Mesenchymal stem cell (in vitro differentiated cells and primary cell): ENCODE measurements around the gene FLYWCH1.

Experiments used
- DNase-seq: peaks from one replicate; pipeline ENCODE4 v3.0.0-alpha.2; 2013
- H2AFZ ChIP-seq: one replicate; pipeline ENCODE4 v1.6.1; 2013; ENCODE audit warnings: low read depth, mild to moderate bottlenecking, control low read depth, inconsistent platforms, low read length, moderate library complexity
- H2AK5ac ChIP-seq: 2 replicates; pipeline ENCODE4 v1.6.1; 2013; ENCODE audit warnings: low read length, moderate library complexity, mild to moderate bottlenecking, inconsistent platforms; ENCODE audit not compliant: severe bottlenecking
- H2BK120ac ChIP-seq: one replicate; pipeline ENCODE4 v1.6.1; 2013; ENCODE audit warnings: low read depth, mild to moderate bottlenecking, inconsistent platforms, low read length, moderate library complexity
- H2BK12ac ChIP-seq, 2 experiments: one replicate each; pipeline ENCODE4 v1.6.1; 2013; ENCODE audit warnings: inconsistent platforms in 2 of 2, low read length in 2 of 2, mild to moderate bottlenecking in 2 of 2, moderate library complexity in 2 of 2, control low read depth in 1 of 2
- H2BK15ac ChIP-seq: one replicate; pipeline ENCODE4 v1.6.1; 2013; ENCODE audit warnings: mild to moderate bottlenecking, low read depth, inconsistent platforms; ENCODE audit not compliant: poor library complexity, severe bottlenecking
- H2BK5ac ChIP-seq: 2 replicates; pipeline ENCODE4 v1.6.1; 2013; ENCODE audit warnings: low read depth, mild to moderate bottlenecking, low read length, control low read depth, inconsistent platforms; ENCODE audit not compliant: poor library complexity, severe bottlenecking
- H3K14ac ChIP-seq, 2 experiments: one replicate each; pipeline ENCODE4 v1.6.1; 2013; ENCODE audit warnings: inconsistent platforms in 2 of 2, low read length in 2 of 2, control low read depth in 1 of 2, mild to moderate bottlenecking in 1 of 2, moderate library complexity in 1 of 2
- H3K18ac ChIP-seq, 2 experiments: one replicate each; pipeline ENCODE4 v1.6.1; 2013; ENCODE audit warnings: inconsistent platforms in 2 of 2, low read length in 2 of 2, control low read depth in 1 of 2, low read depth in 1 of 2, mild to moderate bottlenecking in 1 of 2
- H3K23ac ChIP-seq, 2 experiments: one replicate each; pipeline ENCODE4 v1.6.1; 2013; ENCODE audit warnings: inconsistent platforms in 2 of 2, low read length in 2 of 2, mild to moderate bottlenecking in 2 of 2, moderate library complexity in 2 of 2, control low read depth in 1 of 2
- H3K27ac ChIP-seq: 2 replicates; pipeline ENCODE4 v1.5.1; 2013; ENCODE audit warnings: mild to moderate bottlenecking, moderate library complexity, low read length, control low read depth, inconsistent platforms; ENCODE audit not compliant: poor library complexity, severe bottlenecking
- H3K27me3 ChIP-seq, 2 experiments: 2 replicates each; pipeline versions ENCODE4 v1.6.1 to v1.7.0; 2013; ENCODE audit warnings: low read length in 2 of 2, mild to moderate bottlenecking in 2 of 2, moderate library complexity in 2 of 2, control low read depth in 1 of 2, inconsistent platforms in 1 of 2; ENCODE audit not compliant: control insufficient read depth in 1 of 2, insufficient read depth in 1 of 2
- H3K36me3 ChIP-seq, 2 experiments: 2 replicates each; pipeline versions ENCODE4 v1.6.1 to v1.7.0; 2013; ENCODE audit warnings: low read length in 2 of 2, control low read depth in 1 of 2, inconsistent platforms in 1 of 2, low read depth in 1 of 2, mild to moderate bottlenecking in 1 of 2; ENCODE audit not compliant: insufficient read depth in 2 of 2, control insufficient read depth in 1 of 2
- H3K4ac ChIP-seq, 2 experiments: one replicate each; pipeline ENCODE4 v1.6.1; 2013; ENCODE audit warnings: inconsistent platforms in 2 of 2, low read length in 2 of 2, mild to moderate bottlenecking in 2 of 2, moderate library complexity in 2 of 2, control low read depth in 1 of 2, low read depth in 1 of 2
- H3K4me1 ChIP-seq: 2 replicates; pipeline ENCODE4 v1.6.1; 2013; ENCODE audit warnings: low read depth, low read length, control low read depth; ENCODE audit not compliant: control insufficient read depth, insufficient read depth
- H3K4me2 ChIP-seq: 2 replicates; pipeline ENCODE4 v1.6.1; 2013; ENCODE audit warnings: low read length, mild to moderate bottlenecking, inconsistent platforms; ENCODE audit not compliant: poor library complexity, severe bottlenecking
- H3K4me3 ChIP-seq, 2 experiments: 2 replicates each; pipeline versions ENCODE4 v1.5.1 to v1.7.0; 2013; ENCODE audit warnings: low read length in 2 of 2, mild to moderate bottlenecking in 2 of 2, control low read depth in 1 of 2, low read depth in 1 of 2; ENCODE audit not compliant: insufficient read depth in 1 of 2
- H3K79me1 ChIP-seq: replicated peaks from 2 replicates; pipeline ENCODE4 v1.6.1; 2013; ENCODE audit warnings: mild to moderate bottlenecking, control low read depth, low read length, inconsistent platforms; ENCODE audit not compliant: poor library complexity, severe bottlenecking
- H3K9ac ChIP-seq: 2 replicates; pipeline ENCODE4 v1.7.0; 2013; ENCODE audit warnings: mild to moderate bottlenecking, low read length, moderate library complexity
- H3K9me3 ChIP-seq: 2 replicates; pipeline ENCODE4 v1.7.0; 2013; ENCODE audit warnings: mild to moderate bottlenecking, low read length; ENCODE audit not compliant: control insufficient read depth
- H4K8ac ChIP-seq: one replicate; pipeline ENCODE4 v1.6.1; 2013; ENCODE audit warnings: inconsistent platforms, mild to moderate bottlenecking, low read length, moderate library complexity
- H4K91ac ChIP-seq: one replicate; pipeline ENCODE4 v1.6.1; 2013; ENCODE audit warnings: mild to moderate bottlenecking, low read length, inconsistent platforms
- WGBS: methylation state at CpG from one replicate; pipeline ENCODE4 v1.1.7; 2013; ENCODE audit warnings: mixed read lengths; 5-methylcytosine and 5-hydroxymethylcytosine counted together

Gene FLYWCH1

DNA sequence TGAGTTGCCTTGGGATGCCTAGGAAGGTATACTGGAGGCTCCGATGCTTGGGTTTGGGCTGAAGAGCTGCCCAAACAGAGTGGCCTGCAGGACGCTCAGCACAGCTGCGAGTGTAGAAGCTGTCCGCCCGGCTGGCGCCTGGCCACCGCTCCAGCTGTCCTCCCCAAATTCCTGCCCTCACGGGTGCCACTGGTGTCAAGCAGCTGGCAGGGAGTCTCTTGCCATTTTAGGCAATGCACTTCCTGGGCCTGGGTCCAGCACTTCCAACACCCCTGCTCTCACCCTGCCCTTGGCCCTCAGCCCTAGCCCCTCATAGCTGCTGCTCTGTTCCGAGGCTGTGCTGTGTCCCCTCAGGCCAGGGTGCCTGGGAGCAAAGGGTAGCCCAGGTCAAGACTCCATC is 73.7 kb downstream of the FLYWCH1 start:
- Histone ChIP-seq H3K18ac (no peak overlapping the region), H3K79me1 (peaks cover 4% of the 10 kb centered on the region), H4K8ac (no peak overlapping the region), H3K4me2 (no peak overlapping the region), H3K36me3 (no peaks in the 10 kb centered on the region), H2BK12ac (no peak overlapping the region), H4K91ac (no peak overlapping the region), H2AK5ac (no peak overlapping the region), H2BK15ac (no peak overlapping the region), H3K9ac (no peak overlapping the region), H2BK5ac (no peak overlapping the region), H3K4ac (no peak overlapping the region), H3K23ac (no peak overlapping the region), H3K27ac (no peak overlapping the region), H2AFZ (no peak overlapping the region), H3K4me1 (peaks cover 22% of the 10 kb centered on the region), H3K9me3 (no peaks in the 10 kb centered on the region), H3K4me3 (no peak overlapping the region), H3K14ac (no peak overlapping the region), H2BK120ac (no peak overlapping the region), H3K27me3 (peaks cover 26 to 44% of the 10 kb centered on the region in 2 experiments)
- 91% methylated on average over 9 of the region's 9 CpGs for WGBS
- no peak for DNase-seq

DNA sequence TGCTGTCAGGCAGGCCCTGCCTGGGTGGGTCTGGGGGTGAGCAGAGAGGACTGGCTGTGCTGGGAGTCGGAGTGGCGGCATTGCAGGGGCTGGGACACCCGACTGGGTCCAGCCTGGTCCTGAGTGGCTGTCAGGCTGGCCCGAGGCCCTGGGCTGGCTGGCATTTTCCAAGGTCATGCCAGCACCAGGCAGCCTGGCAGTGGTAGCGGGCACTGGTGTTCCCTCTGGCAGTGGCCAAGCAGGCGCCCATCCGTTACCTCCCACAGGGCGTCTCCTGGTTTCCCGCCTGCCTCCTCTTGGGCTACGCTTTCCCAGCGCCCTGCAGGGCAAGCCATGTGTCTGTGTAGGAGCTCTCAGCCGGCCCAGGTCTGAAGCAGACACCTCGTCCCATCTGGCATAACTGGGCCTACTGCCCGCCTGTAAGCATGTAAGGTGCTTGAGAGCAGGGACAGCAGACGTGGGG is 74.2 kb downstream of the FLYWCH1 start:
- DNase-seq = no peak
- H4K8ac ChIP-seq = no peak overlapping the region
- 86% methylated on average over 15 of the region's 15 CpGs for WGBS
- H3K4me1 ChIP-seq = peaks cover 19% of the 10 kb centered on the region
- H3K4me3 ChIP-seq = no peak overlapping the region
- no peak overlapping the region for H3K4me2 ChIP-seq
- no peak overlapping the region for H3K14ac ChIP-seq
- no peak overlapping the region for H2AFZ ChIP-seq
- no peak overlapping the region for H2BK120ac ChIP-seq
- no peak overlapping the region for H3K27ac ChIP-seq
- no peak overlapping the region for H3K4ac ChIP-seq
- no peaks in the 10 kb centered on the region for H3K79me1 ChIP-seq
- H2AK5ac ChIP-seq = no peak overlapping the region
- H3K9ac ChIP-seq = no peak overlapping the region
- no peak overlapping the region for H3K18ac ChIP-seq
- H2BK5ac ChIP-seq = no peak overlapping the region
- H4K91ac ChIP-seq = no peak overlapping the region
- H3K36me3 ChIP-seq = no peaks in the 10 kb centered on the region
- H2BK12ac ChIP-seq = no peak overlapping the region
- H2BK15ac ChIP-seq = no peak overlapping the region
- H3K27me3 ChIP-seq = peaks cover 31 to 48% of the 10 kb centered on the region in 2 experiments
- H3K23ac ChIP-seq = no peak overlapping the region
- no peaks in the 10 kb centered on the region for H3K9me3 ChIP-seq

GRCh38 chr16:2986623-2987188 is 75.0 kb downstream of the FLYWCH1 start:
- Histone ChIP-seq H3K27me3 (peaks cover 34 to 54% of the 10 kb centered on the region in 2 experiments), H3K14ac (no peak overlapping the region), H3K36me3 (no peaks in the 10 kb centered on the region), H3K4me2 (no peak overlapping the region), H4K91ac (no peak overlapping the region), H2BK120ac (no peak overlapping the region), H3K23ac (no peak overlapping the region), H3K27ac (no peak overlapping the region), H2AK5ac (no peak overlapping the region), H2BK5ac (no peak overlapping the region), H4K8ac (no peak overlapping the region), H3K9me3 (no peaks in the 10 kb centered on the region), H3K4ac (no peak overlapping the region), H3K4me1 (peaks cover 14% of the 10 kb centered on the region), H2BK12ac (no peak overlapping the region), H2BK15ac (no peak overlapping the region), H3K79me1 (no peaks in the 10 kb centered on the region), H3K18ac (no peak overlapping the region), H3K4me3 (no peak overlapping the region), H3K9ac (no peak overlapping the region), H2AFZ (no peak overlapping the region)
- DNase-seq = no peak
- WGBS = 87% methylated on average over 17 of the region's 17 CpGs

- H3K4me2 ChIP-seq = no peak overlapping the region
- H4K8ac ChIP-seq = no peak overlapping the region
- no peak overlapping the region for H3K18ac ChIP-seq
- H3K14ac ChIP-seq = no peak overlapping the region
- H2BK5ac ChIP-seq = no peak overlapping the region
- H3K4me3 ChIP-seq = no peak overlapping the region
- no peak overlapping the region for H3K27ac ChIP-seq
- H3K27me3 ChIP-seq = peaks cover 34 to 60% of the 10 kb centered on the region in 2 experiments
- H3K36me3 ChIP-seq = no peaks in the 10 kb centered on the region
- H2AK5ac ChIP-seq = no peak overlapping the region
- no peak overlapping the region for H3K9ac ChIP-seq
- H2BK120ac ChIP-seq = no peak overlapping the region
- peaks cover 11% of the 10 kb centered on the region for H3K4me1 ChIP-seq
- no peak overlapping the region for H2AFZ ChIP-seq
- H3K23ac ChIP-seq = no peak overlapping the region
- no peaks in the 10 kb centered on the region for H3K79me1 ChIP-seq
- H2BK15ac ChIP-seq = no peak overlapping the region
- 88% methylated on average over 8 of the region's 9 CpGs for WGBS
- no peak for DNase-seq
- no peaks in the 10 kb centered on the region for H3K9me3 ChIP-seq
- H4K91ac ChIP-seq = no peak overlapping the region
- no peak overlapping the region for H2BK12ac ChIP-seq
- H3K4ac ChIP-seq = no peak overlapping the region
Observed at GRCh38 chr16:2987286-2987685, 75.6 kb downstream of the FLYWCH1 start.
